HEK293 (cell line): Measurements from ENCODE around the gene COPE.

Source experiments
- CTCF ChIP-seq: fragments of 450-650 bp; formaldehyde crosslinking; IDR thresholded peaks from 2 replicates; pipeline ENCODE4 v1.5.1; 2016; ENCODE audit warnings: missing biosample characterization, missing genetic modification characterization
- ZFP41 ChIP-seq: fragments of 450-650 bp; formaldehyde crosslinking; IDR thresholded peaks from 2 replicates; pipeline ENCODE4 v1.5.1; 2016; ENCODE audit warnings: missing biosample characterization, missing genetic modification characterization, borderline replicate concordance
- ZNF423 ChIP-seq: fragments of 450-650 bp; formaldehyde crosslinking; IDR thresholded peaks from 2 replicates; pipeline ENCODE4 v1.5.1; 2016; ENCODE audit warnings: missing biosample characterization, missing genetic modification characterization
- ZNF704 ChIP-seq: fragments of 450-650 bp; formaldehyde crosslinking; IDR thresholded peaks from 2 replicates; pipeline ENCODE4 v1.5.1; 2016; ENCODE audit warnings: missing biosample characterization, missing genetic modification characterization

GRCh38 chr19:18860725-18861124, 58.5 kb downstream of the COPE start:
- TF ChIP-seq ZNF423 (tag by site-specific recombination) (no peak), CTCF (tag by site-specific recombination) (no peak), ZNF704 (tag by site-specific recombination) (no peak), ZFP41 (tag by site-specific recombination) (no peak)
